Measurements from ENCODE around the gene CCDC85A.
A peak's percentile ranks its signal among the peaks of the same experiment; 100 is the strongest.

The CCDC85A gene

DNA sequence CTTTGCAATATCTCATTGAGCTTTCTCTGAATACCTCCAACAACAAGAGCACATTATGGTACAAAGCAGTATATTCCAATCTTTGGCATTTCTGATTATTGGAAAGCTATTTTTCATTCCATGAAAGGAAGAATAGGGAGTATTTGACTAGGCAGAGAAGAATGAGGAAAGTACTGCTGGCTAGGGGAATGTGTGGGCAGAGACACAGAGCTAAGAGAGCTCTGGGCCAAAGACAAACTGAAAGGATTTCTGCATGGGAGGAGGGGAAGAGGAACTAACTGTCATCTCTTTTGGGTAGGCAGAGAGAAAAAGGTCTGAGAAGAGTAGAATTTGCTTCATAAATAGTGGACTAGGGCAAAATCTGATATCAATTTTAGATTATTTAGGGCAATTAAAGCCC lies 150.8 kb downstream of the CCDC85A start:
- H3K27ac ChIP-seq, result no peak overlapping the region
- TF ChIP-seq ZFX (IDR thresholded peaks at IDR 0.05), result no peak
- TF ChIP-seq, protein P1, sequence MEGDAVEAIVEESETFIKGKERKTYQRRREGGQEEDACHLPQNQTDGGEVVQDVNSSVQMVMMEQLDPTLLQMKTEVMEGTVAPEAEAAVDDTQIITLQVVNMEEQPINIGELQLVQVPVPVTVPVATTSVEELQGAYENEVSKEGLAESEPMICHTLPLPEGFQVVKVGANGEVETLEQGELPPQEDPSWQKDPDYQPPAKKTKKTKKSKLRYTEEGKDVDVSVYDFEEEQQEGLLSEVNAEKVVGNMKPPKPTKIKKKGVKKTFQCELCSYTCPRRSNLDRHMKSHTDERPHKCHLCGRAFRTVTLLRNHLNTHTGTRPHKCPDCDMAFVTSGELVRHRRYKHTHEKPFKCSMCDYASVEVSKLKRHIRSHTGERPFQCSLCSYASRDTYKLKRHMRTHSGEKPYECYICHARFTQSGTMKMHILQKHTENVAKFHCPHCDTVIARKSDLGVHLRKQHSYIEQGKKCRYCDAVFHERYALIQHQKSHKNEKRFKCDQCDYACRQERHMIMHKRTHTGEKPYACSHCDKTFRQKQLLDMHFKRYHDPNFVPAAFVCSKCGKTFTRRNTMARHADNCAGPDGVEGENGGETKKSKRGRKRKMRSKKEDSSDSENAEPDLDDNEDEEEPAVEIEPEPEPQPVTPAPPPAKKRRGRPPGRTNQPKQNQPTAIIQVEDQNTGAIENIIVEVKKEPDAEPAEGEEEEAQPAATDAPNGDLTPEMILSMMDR (conservative IDR thresholded peaks at IDR 0.05), result no peak

DNA sequence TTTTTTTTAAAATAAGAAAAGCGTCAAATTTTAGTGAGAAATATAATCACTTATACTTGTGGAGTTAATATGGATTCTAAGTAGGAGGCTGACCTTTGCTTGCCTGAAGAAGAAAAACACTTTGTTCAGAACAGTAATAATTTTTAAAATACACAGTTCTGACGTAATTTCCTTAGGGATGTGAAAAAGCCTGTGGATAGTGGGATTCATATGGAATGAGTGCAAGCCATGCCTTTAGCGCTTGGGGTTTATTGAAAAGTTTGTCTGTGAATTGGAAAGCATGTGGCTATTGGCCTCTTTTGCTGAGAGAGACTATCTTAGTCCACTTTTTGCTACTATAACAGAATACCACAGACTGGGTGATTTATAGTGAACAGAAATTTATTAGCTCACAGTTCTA lies 151.3 kb downstream of the CCDC85A start:
- TF ChIP-seq, protein P1 (conservative IDR thresholded peaks at IDR 0.05), result no peak
- no peak for TF ChIP-seq ZFX (IDR thresholded peaks at IDR 0.05)

DNA sequence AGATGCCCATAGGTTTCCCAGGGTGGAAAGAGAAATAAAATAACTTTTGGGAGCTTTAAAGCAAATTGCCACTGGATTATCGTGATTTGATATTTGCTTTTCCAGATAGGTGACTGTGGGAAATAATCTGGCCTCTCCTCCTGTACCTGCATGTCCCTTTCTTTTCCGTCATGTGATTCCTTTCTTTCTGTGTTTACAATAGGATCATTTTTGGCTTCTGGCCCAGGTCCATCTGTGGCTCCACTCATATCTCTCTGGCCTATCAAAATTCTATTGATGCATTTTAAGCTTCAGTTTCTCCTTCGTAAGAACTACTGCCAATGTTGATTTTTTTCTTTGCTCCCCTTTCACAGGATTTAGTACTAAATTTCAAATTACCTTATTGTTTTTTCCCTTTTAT lies 153.6 kb downstream of the CCDC85A start:
- peak overlapping the region; percentile 51; the same call in 1 of the 2 replicates for H3K27ac ChIP-seq
- TF ChIP-seq, protein P1 (conservative IDR thresholded peaks at IDR 0.05), result no peak
- no peak for TF ChIP-seq ZFX (IDR thresholded peaks at IDR 0.05)

More for the DNA sequence above, 151.3 kb downstream of the CCDC85A start:
- H3K27ac ChIP-seq, result no peak overlapping the region

DNA sequence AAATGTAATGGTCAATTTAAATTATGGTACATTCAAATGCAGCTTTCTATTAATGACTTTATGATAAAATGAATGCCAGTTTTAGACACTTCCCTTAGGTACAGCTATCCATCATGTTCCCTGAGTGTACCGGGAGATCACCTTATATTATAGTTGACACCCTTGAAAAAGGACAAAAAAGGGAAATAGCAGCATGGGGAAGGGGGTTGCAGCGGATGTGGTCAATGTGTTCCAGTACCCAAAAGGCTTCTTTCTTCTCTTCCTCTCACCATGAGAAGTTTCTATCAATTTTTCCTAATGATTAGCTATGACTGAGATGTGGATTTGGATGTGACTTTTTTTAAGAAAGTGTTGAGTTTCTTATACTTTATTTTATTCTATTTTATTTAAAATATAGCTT lies 154.4 kb downstream of the CCDC85A start:
- TF ChIP-seq ZFX (IDR thresholded peaks at IDR 0.05), result no peak
- no peak overlapping the region; the same call in 1 of the 2 replicates for H3K27ac ChIP-seq

DNA sequence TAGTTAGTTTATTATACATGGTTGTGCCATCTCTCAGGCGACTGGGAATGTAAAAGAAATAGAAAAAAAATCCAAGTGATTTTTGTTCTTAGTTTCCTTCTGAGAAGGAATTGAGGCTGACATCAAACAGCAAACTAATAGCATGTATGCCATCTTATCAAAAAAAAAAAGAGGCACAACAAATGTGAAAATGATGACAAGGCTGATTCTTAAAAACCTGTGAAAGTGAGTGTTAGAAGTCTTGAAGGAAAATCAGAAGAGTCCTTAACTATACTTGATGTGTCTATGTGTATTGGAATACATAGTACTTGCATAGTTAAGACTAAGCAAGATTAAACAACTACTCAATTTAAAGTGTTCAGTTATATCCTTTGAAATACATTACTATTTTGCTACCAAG lies 161.0 kb downstream of the CCDC85A start:
- H3K27ac ChIP-seq, result no peak overlapping the region
- TF ChIP-seq, protein P1 (conservative IDR thresholded peaks at IDR 0.05), result no peak
- no peak for TF ChIP-seq ZFX (IDR thresholded peaks at IDR 0.05)

DNA sequence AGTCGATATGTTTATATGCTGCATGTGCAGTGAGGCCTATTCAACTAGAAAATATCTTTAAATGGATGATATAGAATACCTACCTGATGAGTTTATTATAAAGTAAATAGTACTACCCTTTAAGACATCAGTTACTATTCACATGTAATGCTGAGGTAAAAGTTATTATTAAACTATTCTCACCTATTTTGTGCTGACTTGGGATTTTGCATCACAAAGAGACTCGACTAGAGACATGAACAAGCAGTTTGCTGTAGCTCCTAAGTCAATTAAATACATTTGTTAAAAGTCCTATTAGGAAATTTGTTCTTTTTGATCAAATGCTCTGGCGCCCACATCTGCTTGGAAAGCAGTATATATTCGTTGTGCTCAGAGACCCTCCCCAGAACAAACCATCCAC lies 164.1 kb downstream of the CCDC85A start:
- TF ChIP-seq, protein P1 (conservative IDR thresholded peaks at IDR 0.05), result no peak
- TF ChIP-seq ZFX (IDR thresholded peaks at IDR 0.05), result no peak
- no peak overlapping the region for H3K27ac ChIP-seq

DNA sequence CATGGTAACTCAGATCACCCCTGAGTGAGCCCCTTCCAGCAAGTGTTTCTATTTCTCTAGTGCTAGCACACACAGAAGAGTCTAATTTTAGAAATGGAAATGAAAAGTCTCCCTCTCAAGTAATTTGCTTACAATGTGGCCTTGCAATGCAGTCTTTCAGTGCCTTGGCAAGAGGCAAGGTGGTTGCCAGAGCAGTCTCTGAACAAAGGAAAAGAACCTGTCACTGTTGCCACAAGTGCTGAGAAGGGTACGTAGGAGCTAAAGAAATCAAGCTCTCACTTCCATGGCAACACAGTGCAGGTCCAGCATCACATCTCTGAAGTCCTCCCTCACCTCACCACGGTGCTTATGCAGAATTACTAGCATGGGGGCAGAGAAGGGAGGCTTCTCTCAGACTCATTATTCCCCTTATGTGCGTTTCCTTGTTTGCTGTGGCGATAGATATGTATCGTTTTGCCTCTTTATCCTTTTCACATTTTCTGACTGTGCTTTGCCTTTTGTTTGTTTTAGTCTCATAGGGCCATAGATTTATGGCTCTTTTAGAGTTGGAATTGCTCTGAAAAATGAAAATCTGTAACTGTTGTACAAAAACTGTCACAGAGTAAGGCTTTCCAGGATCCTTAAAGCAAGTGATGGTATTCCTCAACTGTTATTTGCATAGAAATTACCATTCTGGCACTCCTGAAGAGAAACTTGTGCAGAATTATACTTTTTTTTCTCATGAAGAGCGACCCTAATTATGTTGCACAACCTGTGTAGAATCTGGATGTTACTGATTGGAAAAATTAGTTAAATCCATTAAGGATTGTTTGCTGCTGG lies 164.8 kb downstream of the CCDC85A start:
- H3K27ac ChIP-seq, result no peak overlapping the region
- TF ChIP-seq ZFX (IDR thresholded peaks at IDR 0.05), result no peak
- TF ChIP-seq, protein P1 (conservative IDR thresholded peaks at IDR 0.05), result no peak

Data from C4-2B (cell line).